GM10266 (cell line): Measurements from ENCODE around the gene TSPAN3.

ENCODE experiments used
- DNase-seq: peaks from one replicate; pipeline ENCODE4 v3.0.0; 2012; ENCODE audit errors: extremely low spot score
- CTCF ChIP-seq: IDR thresholded peaks from 2 replicates; pipeline ENCODE4 v1.5.1; 2012; ENCODE audit warnings: mild to moderate bottlenecking, low read depth; ENCODE audit not compliant: control insufficient read depth, insufficient read depth; ENCODE audit errors: missing control alignments

TSPAN3 gene

DNA sequence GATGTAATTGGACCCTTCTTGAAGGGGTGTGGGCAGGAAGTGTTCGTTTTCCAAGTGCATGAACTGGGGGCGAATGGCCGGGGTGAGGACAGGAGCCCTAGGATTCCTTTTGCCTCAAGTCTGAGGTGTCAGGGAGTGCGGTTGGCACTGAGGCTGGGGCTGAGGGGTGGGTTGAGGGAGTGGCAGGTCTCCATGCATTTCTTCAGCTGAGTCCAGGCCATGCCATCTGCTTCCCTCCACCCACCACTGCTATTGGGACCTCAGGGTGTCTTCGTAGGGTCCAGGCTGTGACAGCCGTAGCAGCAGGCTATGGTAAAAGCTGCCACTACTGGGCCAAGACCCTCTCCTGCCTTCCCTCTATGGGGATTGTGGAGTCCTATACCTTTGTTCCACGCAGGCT lies 25.6 kb upstream of the TSPAN3 start:
- DNase-seq, result no peak
- no peak for TF ChIP-seq CTCF

GRCh38 chr15:77096138-77096537 lies 25.2 kb upstream of the TSPAN3 start:
- no peak for TF ChIP-seq CTCF
- no peak for DNase-seq

- no peak for DNase-seq
- peak; percentile 22 for TF ChIP-seq CTCF
These were observed 23.6 kb upstream of the TSPAN3 start for GRCh38 chr15:77094397-77095030.

DNA sequence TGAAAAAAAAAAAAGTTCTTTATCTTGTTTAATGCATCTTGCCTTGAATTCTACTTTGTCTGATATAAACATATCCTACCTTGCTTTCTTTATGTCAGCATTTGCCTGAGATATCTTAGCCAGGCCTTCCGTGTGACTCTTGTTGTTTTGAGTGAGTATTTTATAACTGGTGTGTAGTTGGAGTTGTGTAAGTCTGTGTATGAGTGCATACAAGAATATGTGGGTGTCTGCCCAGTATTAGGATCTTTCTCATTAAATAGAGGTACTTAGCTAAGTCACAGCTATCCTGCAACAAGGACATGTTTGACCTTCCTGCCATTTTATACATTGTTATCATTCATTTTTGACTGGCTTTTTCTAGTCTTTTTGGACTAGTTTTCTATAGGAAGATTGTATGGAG lies 22.5 kb upstream of the TSPAN3 start:
- no peak for TF ChIP-seq CTCF
- no peak for DNase-seq

DNA sequence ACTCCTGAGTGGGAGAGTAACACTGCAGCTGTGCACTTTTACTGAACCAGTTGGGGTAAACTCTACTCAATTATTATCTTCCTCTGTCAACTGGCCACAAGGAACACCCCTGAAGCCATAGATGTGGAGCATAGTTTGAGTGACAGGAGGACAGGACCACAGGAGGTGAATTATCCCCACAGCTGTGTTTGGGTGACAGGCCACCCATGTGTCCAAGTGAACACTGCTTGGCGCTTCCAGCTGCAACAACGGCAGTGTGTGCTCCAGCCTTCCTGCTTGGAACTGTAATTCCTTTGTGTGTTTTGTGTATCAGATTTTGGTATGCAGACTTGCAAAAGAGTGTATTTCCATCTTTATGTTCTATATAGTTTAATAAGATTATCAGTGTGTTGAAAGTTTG lies 20.2 kb upstream of the TSPAN3 start:
- no peak for DNase-seq
- no peak for TF ChIP-seq CTCF

- DNase-seq, result no peak
- TF ChIP-seq CTCF, result no peak
These were observed 16.3 kb upstream of the TSPAN3 start for GRCh38 chr15:77087213-77087612.

DNA sequence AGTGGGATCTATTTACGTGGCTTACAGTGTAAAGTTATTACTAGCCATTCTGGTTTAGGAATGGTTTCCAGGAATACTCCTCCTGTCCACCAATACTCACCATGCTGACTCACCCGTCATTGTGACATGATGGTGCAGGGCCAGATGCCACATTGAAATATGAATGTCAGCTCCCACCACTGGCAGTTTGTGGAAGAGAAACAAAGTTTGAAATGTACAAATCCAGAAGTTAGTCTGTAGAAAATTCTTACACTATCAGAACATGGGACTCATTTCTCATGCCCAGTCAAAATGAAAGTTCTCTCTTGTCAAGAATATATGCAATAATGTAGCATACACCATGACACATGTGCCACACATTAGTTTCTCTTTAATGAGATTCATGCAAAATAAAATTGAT lies 14.4 kb upstream of the TSPAN3 start:
- DNase-seq, result no peak
- no peak for TF ChIP-seq CTCF
